GM23248 (cell line): ENCODE data around the gene TTC28.

Experiments
- EZH2 ChIP-seq: fragments of 200-600 bp; sonication (generic); IDR thresholded peaks from 2 replicates; pipeline ENCODE4 v1.6.1; 2018; ENCODE audit warnings: antibody characterized with exemption, mild to moderate bottlenecking; ENCODE audit not compliant: insufficient read depth, poor library complexity, severe bottlenecking
- EZH2phosphoT487 ChIP-seq: fragments of 200-600 bp; sonication (generic); IDR thresholded peaks from 2 replicates; pipeline ENCODE4 v1.6.1; 2018; ENCODE audit warnings: antibody characterized with exemption, moderate library complexity, mild to moderate bottlenecking, low read depth; ENCODE audit not compliant: insufficient read depth

- TF ChIP-seq EZH2 (no peak), EZH2phosphoT487 (no peak)
Measured at GRCh38 chr22:28718044-28718443, 38.4 kb upstream of the TTC28 start.
